Activated B cell treated with CpG ODN at 0.5 μM for 24 hours (primary cell): Measurements from ENCODE around the gene TRAPPC10. TPM values are rescaled to one million over a fixed set of nuclear protein-coding genes. Genes with fewer than 3 reads are reported as not detected.
A peak's percentile ranks its signal among the peaks of the same experiment; 100 is the strongest.

ENCODE experiments used
- ATAC-seq: fragments of 200-7000 bp; cut with Tn5 transposase; one replicate; pipeline ENCODE4 v1.10.0; 2021; ENCODE audit warnings: low read depth, mild to moderate bottlenecking, moderate library complexity
- CTCF ChIA-PET: fragments of 350-600 bp; sonication (Branson Sonifier 250); formaldehyde crosslinking; loops from one replicate; lab custom pipeline; 2021; ENCODE audit warnings: antibody characterized with exemption; lab: Charles Lee
- POLR2A ChIA-PET: fragments of 350-600 bp; sonication (Branson Sonifier 250); formaldehyde crosslinking; loops from one replicate; lab custom pipeline; 2021; ENCODE audit warnings: antibody characterized with exemption; lab: Charles Lee
- DNase-seq: peaks from one replicate; pipeline ENCODE4 v3.0.0; 2022
- H3K27ac Mint-ChIP-seq: one replicate; pipeline ENCODE4 v1.8.0; 2020; ENCODE audit warnings: mixed read lengths
- H3K27me3 Mint-ChIP-seq: one replicate; pipeline ENCODE4 v1.8.0; 2021; ENCODE audit warnings: mixed read lengths
- H3K36me3 Mint-ChIP-seq: one replicate; pipeline ENCODE4 v1.8.0; 2021; ENCODE audit warnings: low read depth, mixed read lengths
- H3K4me1 Mint-ChIP-seq: one replicate; pipeline ENCODE4 v1.8.0; 2021; ENCODE audit warnings: mixed read lengths
- H3K4me3 Mint-ChIP-seq: one replicate; pipeline ENCODE4 v1.8.0; 2020; ENCODE audit warnings: mild to moderate bottlenecking, mixed read lengths
- H3K9me3 Mint-ChIP-seq: one replicate; pipeline ENCODE4 v1.8.0; 2020; ENCODE audit warnings: mixed read lengths
- CTCF ChIP-seq: fragments of 200-600 bp; IDR thresholded peaks from one replicate; pipeline ENCODE4 v1.8.0; 2022; ENCODE audit warnings: antibody characterized with exemption, mild to moderate bottlenecking
- intact Hi-C: fragments of 100-400 bp; cut with micrococcal nuclease; formaldehyde crosslinking; loops from one replicate; pipeline ENCODE4 v1.15.1; 2024
- total RNA-seq: library from RNA; stranded (reverse); gene quantifications from 2 replicates; pipeline ENCODE4 v1.2.3, GENCODE V29; 2022

The TRAPPC10 gene
- total RNA-seq, 1 donor from 2014 or later, result 96.0 TPM

GRCh38 chr21:44047996-44048560, 36.0 kb downstream of the TRAPPC10 start:
- H3K4me1 Mint-ChIP-seq, result peaks cover 19% of the 10 kb centered on the region
- peaks cover 67% of the 10 kb centered on the region for H3K36me3 Mint-ChIP-seq
- no peak overlapping the region for H3K27ac Mint-ChIP-seq
- no peak for DNase-seq
- intact Hi-C loops, result loop anchor here (2.0 kb wide), 1 partner anchor 19 kb away; no protein-coding TSS in a partner anchor
- no peaks in the 10 kb centered on the region for H3K27me3 Mint-ChIP-seq
- ChIA-PET CTCF (no interaction called here), POLR2A (interaction anchor here (0.7 kb wide), 1 partner anchor 10 kb away, joined by 5 read pairs; no protein-coding TSS in a partner anchor)
- no peaks in the 10 kb centered on the region for H3K9me3 Mint-ChIP-seq
- no peak for TF ChIP-seq CTCF
- ATAC-seq, result no peak
- no peak overlapping the region for H3K4me3 Mint-ChIP-seq

DNA sequence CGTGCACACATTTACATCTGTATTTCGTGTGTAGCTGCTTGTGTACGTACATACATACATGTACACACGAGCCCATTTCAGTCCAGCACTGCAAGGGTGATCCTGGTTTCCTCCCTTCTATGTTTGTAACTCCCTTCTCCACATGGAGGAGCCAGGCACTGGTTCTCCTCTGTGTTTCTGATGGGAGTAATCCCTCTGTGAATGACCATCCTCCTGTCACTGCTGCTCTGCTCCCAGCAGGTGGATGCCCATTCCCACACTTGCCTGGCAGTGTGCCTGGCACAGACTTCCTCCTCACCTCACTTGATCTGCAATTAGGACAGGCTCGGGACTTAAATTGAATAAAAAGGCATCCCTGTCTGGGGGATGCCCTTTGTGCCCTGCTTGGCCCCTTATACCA, 37.1 kb downstream of the TRAPPC10 start:
- intact Hi-C loops, result loop anchor here (2.0 kb wide), 1 partner anchor 18 kb away; no protein-coding TSS in a partner anchor
- no peak for TF ChIP-seq CTCF
- no peak for ATAC-seq
- Mint-ChIP-seq H3K9me3 (no peaks in the 10 kb centered on the region), H3K36me3 (peaks cover 70% of the 10 kb centered on the region), H3K27ac (no peak overlapping the region), H3K27me3 (no peaks in the 10 kb centered on the region), H3K4me1 (peaks cover 16% of the 10 kb centered on the region), H3K4me3 (no peak overlapping the region)
- ChIA-PET POLR2A (no interaction called here), CTCF (no interaction called here)
- no peak for DNase-seq

DNA sequence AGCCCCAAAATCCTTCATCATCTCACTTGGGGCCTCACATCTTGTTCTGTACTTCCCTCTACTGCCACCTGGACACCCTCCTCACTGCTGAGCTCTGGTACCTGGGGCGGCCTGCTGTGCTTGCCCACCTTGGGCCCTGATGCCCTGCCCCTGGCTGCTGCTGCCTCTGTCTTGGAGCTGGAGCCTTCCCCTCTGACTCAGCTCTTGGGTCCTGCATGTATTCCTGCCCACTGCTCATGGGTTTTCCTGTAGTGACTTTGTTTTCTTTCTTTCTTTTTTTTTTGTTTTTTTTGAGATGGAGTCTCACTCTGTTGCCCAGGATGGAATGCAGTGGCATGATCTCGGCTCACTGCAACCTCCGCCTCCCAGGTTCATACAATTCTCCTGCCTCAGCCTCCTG, 37.5 kb downstream of the TRAPPC10 start:
- intact Hi-C loops, result loop anchor here (2.0 kb wide), 1 partner anchor 17 kb away; no protein-coding TSS in a partner anchor
- H3K36me3 Mint-ChIP-seq, result peaks cover 70% of the 10 kb centered on the region

DNA sequence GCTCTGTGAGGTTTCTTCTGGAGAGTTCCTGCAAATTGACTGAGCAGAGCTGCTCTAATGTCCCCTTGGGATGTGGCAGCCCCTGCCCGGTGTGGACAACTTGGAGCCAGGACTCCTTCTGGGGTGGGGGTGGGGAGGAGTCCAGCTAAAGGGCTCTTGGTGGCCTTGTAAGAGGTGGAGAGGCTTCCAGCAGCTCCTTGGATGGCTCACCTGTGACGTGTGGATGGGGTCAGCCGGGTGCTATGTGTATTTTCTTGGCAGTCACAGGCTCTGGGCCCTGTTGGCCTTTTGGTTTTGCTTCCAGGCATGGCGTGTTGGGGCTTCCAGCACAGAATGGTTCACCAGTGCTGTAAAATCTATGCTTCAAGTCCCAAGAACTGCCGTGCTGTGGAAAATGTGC, 38.2 kb downstream of the TRAPPC10 start:
- Mint-ChIP-seq H3K27me3 (no peaks in the 10 kb centered on the region), H3K36me3 (peaks cover 70% of the 10 kb centered on the region), H3K9me3 (no peaks in the 10 kb centered on the region), H3K27ac (no peak overlapping the region), H3K4me1 (peaks cover 16% of the 10 kb centered on the region), H3K4me3 (no peak overlapping the region)
- TF ChIP-seq CTCF, result no peak
- intact Hi-C loops, result no loop called here
- POLR2A ChIA-PET, result no interaction called here
- no peak for DNase-seq
- no peak for ATAC-seq
- CTCF ChIA-PET, result no interaction called here

More for the DNA sequence above, 37.5 kb downstream of the TRAPPC10 start:
- Mint-ChIP-seq H3K9me3 (no peaks in the 10 kb centered on the region), H3K27ac (no peak overlapping the region), H3K27me3 (no peaks in the 10 kb centered on the region), H3K4me1 (peaks cover 16% of the 10 kb centered on the region), H3K4me3 (no peak overlapping the region)
- ChIA-PET CTCF (no interaction called here), POLR2A (no interaction called here)
- DNase-seq (no peak), ATAC-seq (no peak)
- TF ChIP-seq CTCF, result no peak

DNA sequence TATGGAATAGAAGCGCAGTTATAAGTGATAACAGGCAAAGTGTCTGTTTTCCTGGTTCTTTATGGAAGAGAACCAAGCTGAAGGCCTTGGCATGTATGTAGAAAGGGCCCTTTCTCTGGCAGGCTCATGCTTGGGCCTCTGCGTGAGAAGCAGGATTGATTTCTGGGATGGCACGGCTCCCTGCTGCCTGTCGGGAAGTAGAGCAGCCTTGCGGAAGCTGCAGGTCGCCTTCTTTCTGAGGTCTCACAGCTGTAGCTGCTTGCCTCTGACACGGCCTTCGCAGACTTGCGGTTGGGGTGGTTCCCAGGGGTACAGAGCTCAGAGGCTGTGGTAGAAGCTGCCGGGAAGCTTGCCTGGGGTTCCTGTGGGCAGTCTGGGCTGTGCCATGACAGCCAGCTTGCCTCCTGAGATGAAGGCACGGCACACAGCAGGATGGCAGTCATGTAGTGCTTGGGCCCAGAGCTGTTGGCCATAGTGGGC, 39.4 kb downstream of the TRAPPC10 start:
- peaks cover 16% of the 10 kb centered on the region for H3K4me1 Mint-ChIP-seq
- ChIA-PET POLR2A (interaction anchor here (1.4 kb wide), 1 partner anchor 39 kb away, joined by 6 read pairs; no protein-coding TSS in a partner anchor), CTCF (no interaction called here)
- H3K27me3 Mint-ChIP-seq, result no peaks in the 10 kb centered on the region
- DNase-seq (no peak), ATAC-seq (peak; percentile 34)
- intact Hi-C loops, result no loop called here
- TF ChIP-seq CTCF, result no peak
- H3K36me3 Mint-ChIP-seq, result peaks cover 74% of the 10 kb centered on the region
- no peaks in the 10 kb centered on the region for H3K9me3 Mint-ChIP-seq
- H3K27ac Mint-ChIP-seq, result no peak overlapping the region
- H3K4me3 Mint-ChIP-seq, result no peak overlapping the region
